ENCODE results near the gene GPSM1. TPM values are rescaled to one million over a fixed set of nuclear protein-coding genes. Genes with fewer than 3 reads are reported as not detected.

The GPSM1 gene
- total RNA-seq, 1 donor from 2014 or later = 19.2 TPM

DNA sequence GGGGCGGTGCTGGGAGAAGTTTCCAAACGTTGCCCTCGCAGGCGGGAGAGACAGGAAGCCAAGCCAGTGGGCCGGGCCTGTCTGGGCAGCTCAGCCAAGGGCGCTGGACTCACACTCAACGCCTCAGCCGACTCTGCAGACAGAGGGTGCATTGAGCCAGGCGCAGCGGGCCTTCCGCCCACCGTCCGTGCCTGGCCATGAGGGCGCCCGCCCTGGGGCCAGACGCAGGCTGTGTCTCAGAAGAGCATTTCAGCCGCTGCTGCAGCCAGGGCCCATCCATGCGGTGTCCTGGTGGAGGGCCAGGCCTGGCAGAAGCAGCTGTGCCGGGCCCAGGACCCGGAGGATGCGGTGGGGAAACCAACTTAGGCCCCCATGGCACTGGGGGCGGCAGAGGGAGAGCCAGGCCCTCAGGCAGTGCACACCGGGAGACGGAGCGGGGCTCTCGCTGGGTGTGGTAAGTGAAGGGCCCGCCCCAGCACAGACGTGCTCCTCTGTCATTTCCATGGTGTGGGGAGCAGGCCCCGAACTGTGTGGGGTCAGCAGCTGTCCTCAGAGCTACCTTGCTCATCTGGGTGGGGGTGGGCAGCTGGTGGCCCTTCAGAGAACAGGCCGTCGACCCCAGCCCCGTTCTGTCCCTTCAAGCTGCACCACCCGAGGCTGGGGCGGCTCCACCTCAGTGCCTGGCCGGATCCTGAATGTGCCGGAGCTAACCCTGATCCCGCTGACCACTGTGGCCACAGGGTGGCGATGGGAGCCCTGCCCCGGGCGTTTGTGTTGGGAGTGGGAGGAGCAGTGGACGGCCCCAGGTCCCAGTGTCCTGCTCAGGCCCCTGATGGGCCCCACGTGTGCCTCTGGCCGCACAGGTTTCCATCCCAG, 18.2 kb downstream of the GPSM1 start:
- TF ChIP-seq, protein P1, sequence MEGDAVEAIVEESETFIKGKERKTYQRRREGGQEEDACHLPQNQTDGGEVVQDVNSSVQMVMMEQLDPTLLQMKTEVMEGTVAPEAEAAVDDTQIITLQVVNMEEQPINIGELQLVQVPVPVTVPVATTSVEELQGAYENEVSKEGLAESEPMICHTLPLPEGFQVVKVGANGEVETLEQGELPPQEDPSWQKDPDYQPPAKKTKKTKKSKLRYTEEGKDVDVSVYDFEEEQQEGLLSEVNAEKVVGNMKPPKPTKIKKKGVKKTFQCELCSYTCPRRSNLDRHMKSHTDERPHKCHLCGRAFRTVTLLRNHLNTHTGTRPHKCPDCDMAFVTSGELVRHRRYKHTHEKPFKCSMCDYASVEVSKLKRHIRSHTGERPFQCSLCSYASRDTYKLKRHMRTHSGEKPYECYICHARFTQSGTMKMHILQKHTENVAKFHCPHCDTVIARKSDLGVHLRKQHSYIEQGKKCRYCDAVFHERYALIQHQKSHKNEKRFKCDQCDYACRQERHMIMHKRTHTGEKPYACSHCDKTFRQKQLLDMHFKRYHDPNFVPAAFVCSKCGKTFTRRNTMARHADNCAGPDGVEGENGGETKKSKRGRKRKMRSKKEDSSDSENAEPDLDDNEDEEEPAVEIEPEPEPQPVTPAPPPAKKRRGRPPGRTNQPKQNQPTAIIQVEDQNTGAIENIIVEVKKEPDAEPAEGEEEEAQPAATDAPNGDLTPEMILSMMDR (IDR thresholded peaks at IDR 0.05) = peak; percentile 61
- H3K9me3 ChIP-seq = no peaks in the 10 kb centered on the region
- peak overlapping the region; percentile 38 for H3K4me3 ChIP-seq
- peaks cover 53% of the 10 kb centered on the region for H3K4me1 ChIP-seq
- H3K27ac ChIP-seq = peak overlapping the region; percentile 74
- peak; percentile 73 to 83 for ATAC-seq
- no peaks in the 10 kb centered on the region for H3K27me3 ChIP-seq (ENCODE audit: low read depth)
- intact Hi-C loops (cut with DNase I) = no loop called here
- H3K36me3 ChIP-seq = peaks cover 4% of the 10 kb centered on the region
- peak; percentile 84 for DNase-seq

DNA sequence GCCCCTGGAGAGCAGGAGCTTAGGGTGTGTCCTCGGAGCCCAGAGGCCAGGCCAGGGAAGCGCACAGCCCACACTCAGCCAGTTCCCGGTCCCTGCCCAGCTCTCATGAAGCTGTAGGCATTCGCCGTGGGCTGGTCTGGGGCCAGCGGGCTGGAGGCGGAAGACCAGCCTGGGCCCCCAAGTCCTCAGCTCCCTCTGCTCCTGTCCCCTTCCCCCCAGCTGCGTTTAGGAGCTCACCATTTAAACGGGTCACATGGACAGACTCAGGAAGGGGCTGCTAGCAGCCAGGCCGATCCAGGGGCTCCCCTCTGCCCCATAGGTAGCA, 18.8 kb downstream of the GPSM1 start:
- Histone ChIP-seq H3K4me1 (peaks cover 53% of the 10 kb centered on the region), H3K36me3 (peaks cover 4% of the 10 kb centered on the region), H3K9me3 (no peaks in the 10 kb centered on the region), H3K4me3 (peak overlapping the region; percentile 38), H3K27ac (peak overlapping the region; percentile 74), H3K27me3 (ENCODE audit: low read depth) (no peaks in the 10 kb centered on the region)
- no peak for ATAC-seq
- intact Hi-C loops (cut with DNase I) = no loop called here
- TF ChIP-seq, protein P1 (IDR thresholded peaks at IDR 0.05) = no peak
- no peak for DNase-seq

DNA sequence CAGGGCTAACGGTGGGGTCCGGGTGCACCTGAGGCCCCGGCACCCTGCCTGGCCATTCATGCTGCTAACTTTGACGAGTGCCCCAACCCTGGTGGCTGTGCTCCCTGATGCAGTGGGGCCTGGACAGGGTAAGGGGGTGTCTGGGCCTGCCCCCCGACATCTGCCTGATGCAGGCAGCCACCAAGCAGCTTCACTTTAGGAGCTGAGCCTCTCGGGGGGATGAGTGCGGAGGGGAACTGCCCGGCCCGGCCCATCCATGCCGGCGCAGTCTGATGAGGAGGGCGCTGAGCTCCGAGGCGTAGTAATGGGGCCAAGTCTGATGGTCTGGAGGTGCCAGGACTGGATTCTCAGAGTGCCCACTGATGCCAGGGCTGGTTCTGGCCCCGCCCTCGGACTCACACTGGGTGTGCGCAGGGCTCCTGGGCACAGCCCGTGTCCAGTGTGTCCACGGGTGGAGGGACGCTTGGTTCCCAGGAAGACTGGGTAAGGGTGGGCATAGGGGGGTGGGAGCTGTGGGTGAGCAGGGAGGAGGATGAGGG, 19.7 kb downstream of the GPSM1 start:
- intact Hi-C loops (cut with DNase I) = no loop called here
- H3K36me3 ChIP-seq = peaks cover 4% of the 10 kb centered on the region
- no peaks in the 10 kb centered on the region for H3K9me3 ChIP-seq
- no peak overlapping the region for H3K27ac ChIP-seq
- no peaks in the 10 kb centered on the region for H3K27me3 ChIP-seq (ENCODE audit: low read depth)
- ATAC-seq (no peak), DNase-seq (no peak)
- no peak overlapping the region for H3K4me3 ChIP-seq
- TF ChIP-seq, protein P1 (IDR thresholded peaks at IDR 0.05) = no peak
- H3K4me1 ChIP-seq = peaks cover 50% of the 10 kb centered on the region

DNA sequence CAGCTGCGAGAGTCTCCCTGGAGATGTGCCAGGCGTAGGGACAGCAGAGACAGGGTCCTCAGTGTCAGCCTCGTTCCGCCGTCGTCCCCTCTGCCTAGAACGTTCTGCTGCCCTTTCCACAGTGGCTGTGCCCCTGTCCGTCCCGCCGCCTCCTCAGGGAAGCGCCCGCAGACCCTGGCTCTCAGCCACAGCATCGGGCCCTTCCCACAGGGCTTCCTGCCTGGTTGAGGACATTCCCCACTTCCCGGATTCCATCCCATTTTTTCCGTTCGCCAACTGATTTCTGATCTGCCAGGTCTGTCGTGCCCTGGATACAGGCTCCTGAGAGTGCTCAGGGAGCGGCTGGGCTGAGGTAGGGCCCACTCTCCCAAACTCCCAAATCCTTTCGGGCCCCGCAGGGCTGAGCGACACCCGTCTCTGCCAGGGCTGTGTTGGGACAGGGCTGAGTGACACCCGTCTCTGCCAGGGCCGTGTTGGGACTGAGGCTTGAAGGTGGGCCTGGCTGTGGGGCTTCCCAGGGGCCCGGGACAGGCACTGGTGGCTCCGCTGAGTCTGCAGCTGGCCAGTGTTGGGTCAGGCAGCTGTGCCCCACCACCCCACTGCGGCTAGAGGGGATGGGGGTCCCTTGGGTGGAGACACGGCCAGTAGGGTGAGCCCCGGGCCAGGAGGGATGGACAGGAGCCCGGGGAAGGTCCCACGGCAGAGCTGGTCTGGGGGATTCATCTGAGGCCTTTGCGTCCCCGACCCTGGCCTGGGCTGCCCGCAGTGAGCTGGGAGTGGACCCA, 20.3 kb downstream of the GPSM1 start:
- no peak for DNase-seq
- peaks cover 4% of the 10 kb centered on the region for H3K36me3 ChIP-seq
- no peaks in the 10 kb centered on the region for H3K27me3 ChIP-seq (ENCODE audit: low read depth)
- no peaks in the 10 kb centered on the region for H3K9me3 ChIP-seq
- TF ChIP-seq, protein P1 (IDR thresholded peaks at IDR 0.05) = no peak
- no peak overlapping the region for H3K4me3 ChIP-seq
- no peak for ATAC-seq
- intact Hi-C loops (cut with DNase I) = no loop called here
- no peak overlapping the region for H3K27ac ChIP-seq
- peaks cover 44% of the 10 kb centered on the region for H3K4me1 ChIP-seq

DNA sequence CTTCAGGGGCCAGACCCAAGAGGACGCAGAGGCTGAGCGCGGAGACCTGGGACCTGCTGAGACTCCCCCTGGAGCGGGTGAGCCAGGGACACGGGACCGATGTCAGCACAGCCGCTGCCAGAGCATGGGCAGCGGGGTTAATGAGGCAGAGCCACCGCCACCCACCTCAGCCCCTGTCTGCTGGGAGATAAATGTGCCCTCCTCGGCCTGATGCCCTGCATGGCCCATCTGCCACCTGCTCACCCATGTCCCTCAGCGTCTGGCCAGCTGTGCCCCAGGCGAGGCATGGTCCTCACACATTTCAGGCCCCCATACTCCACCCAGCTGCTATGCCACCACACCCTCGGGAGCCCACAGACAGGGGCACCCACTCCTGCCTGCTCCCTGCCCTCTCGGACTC, 21.4 kb downstream of the GPSM1 start:
- Histone ChIP-seq H3K36me3 (peaks cover 4% of the 10 kb centered on the region), H3K27me3 (ENCODE audit: low read depth) (no peaks in the 10 kb centered on the region), H3K27ac (no peak overlapping the region), H3K9me3 (no peaks in the 10 kb centered on the region), H3K4me3 (no peak overlapping the region), H3K4me1 (peaks cover 40% of the 10 kb centered on the region)
- ATAC-seq (no peak), DNase-seq (no peak)
- TF ChIP-seq, protein P1 (IDR thresholded peaks at IDR 0.05) = no peak
- intact Hi-C loops (cut with DNase I) = no loop called here

Measured in lower lobe of right lung (tissue), 2 donors.